Activated gamma-delta T cell treated with Interleukin-2 at 50 U/mL for 16 hours (primary cell): ENCODE results near the gene TSPAN33.
"Not testable (repeated sequence)": the region's sequence is repeated elsewhere in the genome, so short reads cannot be mapped to it uniquely, and the experiment has no call there.

Source experiments
- DNase-seq: peaks from one replicate; pipeline ENCODE4 v3.0.0-alpha.2; 2020

The TSPAN33 gene

DNA sequence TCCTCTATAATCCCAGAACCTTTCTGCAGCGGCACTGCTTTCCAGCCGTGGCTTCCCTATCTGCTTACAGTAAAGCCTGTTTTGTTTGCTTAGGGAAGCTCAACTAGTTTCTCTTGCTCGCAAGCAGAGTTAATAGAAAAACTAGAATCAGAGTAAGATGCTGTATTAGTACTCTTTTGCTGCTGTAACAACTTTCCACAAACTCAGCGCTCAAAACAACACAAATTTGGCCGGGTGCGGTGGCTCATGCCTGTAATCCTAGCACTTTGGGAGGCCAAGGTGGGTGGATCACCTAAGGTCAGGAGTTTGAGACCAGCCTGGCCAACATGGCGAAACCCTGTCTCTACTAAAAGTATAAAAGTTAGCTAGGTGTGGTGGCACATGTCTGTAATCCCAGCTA, 29.4 kb downstream of the TSPAN33 start:
- DNase-seq = not testable (repeated sequence)

DNA sequence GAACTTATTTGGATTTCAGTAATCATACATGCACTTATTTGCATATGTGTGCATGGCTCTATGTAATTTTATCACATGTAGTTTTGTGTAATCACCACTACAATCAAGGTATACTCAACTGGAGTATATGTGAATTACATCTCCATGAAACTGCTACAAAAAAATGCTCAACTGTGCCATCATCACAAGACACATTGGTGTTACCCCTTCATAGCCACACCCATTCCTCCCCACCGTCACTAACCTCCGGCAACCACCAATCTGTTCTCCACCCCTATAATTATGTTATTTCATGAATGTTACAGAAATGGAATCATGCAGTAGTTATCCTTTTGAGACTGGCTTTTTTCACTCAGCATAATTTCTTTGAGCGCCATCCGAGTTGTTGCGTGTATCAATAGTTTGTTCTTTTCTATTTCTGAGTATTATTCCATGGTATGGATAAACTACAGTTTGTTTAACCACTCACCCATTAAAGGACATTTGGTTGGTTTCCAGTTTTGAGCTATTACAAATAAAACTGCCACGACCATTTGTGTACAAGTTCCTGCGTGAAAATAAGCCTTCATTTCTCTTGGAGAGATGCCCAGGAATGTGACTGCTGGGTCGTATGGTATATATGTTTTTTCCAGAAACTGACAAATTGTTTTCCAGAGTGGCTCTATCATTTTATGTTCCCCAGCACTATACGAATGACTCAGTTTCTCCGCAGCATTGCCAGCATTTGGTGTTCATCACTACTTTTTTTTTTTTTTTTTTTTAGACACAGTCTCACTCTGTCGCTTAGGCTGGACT, 32.6 kb downstream of the TSPAN33 start:
- no peak for DNase-seq

DNA sequence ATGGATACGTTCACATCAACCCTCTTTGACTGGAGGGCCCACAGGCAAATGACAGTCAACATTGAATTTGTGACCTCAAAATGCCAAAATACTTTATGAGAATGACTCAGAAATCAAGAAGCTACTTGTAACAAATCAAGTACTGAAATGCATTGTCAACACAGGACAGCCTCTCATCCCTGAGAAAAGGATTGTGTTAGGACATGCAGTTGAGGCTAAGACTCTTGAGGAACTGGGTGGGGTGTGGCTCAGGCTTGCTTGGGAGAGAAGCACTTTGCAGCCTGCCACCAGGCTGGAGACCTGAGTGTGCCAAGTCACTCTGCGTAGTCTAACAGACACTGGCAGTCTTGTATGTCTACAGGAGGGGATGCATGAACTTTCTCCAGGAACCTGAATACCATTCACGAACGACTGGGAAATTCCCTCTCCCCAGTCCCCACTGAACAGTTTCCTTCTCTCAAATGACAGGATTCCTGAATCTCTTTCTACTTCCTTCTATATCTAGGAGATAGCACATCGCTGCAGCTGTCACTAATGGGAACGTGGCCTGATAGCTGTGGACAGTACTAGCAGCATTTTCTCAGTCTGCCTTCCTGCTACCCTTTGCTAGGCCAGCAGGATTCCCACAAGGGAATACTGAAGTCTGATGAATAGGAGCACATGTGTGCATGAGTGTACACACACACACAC, 40.6 kb downstream of the TSPAN33 start:
- DNase-seq = no peak

DNA sequence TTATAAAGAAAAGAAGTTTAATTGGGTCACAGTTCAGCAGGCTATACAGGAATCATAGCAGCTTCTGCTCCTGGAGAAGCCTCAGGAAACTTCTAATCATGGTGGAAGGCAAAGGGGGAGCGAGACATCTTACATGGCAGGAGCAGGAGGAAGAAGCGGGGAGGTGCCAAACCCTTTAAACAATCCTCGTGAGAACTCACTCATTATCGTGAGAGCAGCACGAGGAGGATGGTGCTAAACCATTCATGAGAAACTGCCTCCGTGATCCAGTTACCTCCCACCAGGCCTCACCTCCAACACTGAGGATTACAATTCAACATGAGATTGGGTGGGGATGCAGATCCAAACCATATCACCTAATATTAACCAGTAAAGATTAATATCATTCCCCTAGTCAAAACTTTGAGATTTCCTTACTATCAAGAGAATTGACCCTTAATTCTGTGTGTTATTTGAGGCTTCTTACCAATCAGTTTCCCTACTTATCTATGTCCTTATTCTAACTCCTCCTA, 42.3 kb downstream of the TSPAN33 start:
- no peak for DNase-seq

DNA sequence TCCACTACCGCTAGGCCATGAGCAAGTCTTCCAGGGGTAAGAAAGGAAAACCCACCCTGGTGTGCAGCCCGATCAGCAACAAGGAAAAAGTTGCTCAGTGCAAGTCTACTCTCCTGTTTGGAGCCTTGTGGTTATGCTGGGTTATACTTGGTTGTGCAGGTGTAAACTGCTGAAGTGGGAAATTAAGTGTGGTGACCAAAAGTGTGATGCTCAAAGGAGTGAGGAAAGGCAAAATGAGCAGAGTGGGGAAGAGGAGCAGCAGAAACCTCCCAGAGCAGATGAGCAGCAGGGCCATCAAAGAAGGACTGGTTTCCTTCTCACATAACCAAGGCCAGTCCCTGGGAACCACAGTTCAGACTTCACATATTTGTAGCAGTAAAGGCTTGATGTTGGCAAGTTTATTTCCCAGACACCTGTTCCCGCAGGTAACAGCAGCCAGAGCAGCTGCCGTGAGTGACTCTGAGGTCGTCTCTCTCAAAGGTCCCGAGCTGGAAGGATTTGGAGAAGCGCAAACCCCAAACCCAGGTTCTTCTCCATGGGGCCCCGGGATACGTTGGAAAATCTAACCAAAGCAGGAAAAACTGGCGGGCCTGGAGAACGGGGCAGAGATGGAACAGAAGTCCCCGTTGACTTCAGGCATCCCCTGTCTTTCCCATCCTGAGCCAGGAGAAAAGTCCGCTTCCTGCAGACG, 43.3 kb downstream of the TSPAN33 start:
- no peak for DNase-seq

DNA sequence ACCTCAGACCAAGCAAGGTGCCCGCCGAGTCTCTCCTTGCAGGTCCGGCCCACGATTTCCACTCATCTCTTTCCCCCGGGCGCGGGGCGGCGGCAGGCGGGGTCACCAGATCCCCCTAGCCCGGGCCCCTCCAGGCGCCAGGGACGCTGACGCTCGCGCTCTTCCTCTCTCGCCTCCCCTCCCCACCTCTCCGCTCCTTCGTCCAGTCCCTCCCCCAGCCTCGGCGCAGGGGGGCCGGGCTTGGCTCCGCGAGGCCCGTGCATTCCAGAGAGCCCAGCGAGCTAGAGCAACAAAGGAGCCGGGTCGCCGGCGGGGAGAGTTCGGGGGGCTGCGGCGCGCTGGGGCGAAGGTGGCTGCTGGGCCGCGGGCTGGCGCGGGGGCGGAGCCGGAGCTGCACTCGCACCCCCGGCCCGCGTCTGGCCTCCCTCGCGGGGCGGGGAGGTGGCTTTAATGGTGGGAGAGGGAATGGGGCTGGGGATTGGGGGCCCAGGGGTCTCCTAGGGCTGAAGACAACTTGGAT, 43.9 kb downstream of the TSPAN33 start, which contains the start of gene SMO:
SMO (plus strand) TSS at position 262 of the 520 bp plus-strand sequence. CDS start 519 bp downstream, outside the sequence.
- DNase-seq = no peak

DNA sequence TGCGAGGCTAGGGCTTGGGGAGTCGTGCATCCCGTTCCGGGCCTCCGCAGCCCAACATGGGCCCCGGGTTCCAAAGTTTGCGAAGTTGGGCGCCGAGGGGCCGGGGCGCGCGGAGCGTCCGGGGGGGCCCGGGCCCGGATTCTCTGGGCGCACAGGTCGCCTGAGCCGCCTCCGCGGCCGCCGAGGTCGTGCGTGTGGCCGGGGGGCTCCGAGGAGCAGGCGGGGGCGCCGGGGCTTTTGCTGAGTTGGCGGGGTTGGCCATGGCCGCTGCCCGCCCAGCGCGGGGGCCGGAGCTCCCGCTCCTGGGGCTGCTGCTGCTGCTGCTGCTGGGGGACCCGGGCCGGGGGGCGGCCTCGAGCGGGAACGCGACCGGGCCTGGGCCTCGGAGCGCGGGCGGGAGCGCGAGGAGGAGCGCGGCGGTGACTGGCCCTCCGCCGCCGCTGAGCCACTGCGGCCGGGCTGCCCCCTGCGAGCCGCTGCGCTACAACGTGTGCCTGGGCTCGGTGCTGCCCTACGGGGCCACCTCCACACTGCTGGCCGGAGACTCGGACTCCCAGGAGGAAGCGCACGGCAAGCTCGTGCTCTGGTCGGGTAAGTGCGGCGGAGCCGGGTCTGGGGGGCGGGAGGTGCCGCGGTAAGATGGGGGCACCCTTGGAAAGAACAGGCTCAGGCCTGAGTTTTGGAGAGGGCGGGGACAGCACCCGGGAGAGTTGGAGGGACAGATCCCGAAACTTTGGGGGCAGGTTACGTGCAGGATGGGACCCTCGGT, 44.6 kb downstream of the TSPAN33 start:
- DNase-seq = no peak

DNA sequence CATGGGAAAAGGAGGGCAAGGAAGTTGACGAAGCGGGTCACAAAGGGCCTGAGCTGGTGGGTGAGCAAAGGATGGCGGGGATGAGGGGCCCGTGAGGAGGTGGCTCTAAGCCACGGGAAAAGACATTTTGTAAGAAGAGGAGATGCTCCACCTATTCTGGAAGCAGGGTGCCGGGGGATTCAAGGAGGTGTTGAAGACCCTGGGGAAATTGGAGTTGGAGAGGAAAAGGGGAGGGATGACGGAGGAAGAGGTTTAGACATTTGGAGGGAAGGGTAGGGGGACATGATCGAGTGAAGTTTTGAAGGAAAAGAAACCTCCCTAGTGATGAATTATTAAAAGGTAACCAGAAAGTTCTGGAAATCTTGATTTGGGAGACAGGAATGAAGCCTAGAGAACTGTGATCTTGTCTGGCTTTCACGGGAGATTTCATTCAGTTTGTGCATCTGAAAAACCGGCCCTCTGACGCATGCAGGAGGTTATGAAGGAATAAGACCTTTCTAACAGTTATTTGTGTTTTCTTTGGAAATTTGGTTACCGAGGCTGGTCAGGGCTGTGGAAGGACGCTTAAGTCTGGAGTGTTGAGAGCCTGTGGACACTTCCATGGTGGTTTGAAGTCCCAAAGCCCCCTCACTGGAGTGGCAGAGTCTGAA, 45.3 kb downstream of the TSPAN33 start:
- DNase-seq = no peak

DNA sequence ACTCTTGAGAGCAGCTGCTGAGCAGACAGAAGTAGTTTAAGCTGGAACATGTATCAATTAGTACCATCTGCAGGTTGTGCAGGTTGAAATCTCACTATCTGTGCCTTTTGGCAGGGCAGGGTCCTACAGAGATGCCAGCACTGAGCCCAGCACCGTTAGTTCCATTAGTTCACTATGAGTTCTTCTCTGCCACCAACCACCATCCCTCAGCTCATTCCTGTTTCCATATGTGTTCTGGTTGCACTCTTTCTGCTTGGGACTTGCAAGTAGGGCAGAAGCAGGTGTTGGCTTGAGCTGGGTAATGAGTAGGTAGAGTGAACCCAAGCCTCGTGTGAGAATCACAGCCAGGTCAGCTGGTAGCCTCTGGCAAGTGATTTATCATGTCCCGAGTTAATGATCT, 46.8 kb downstream of the TSPAN33 start:
- DNase-seq = no peak

DNA sequence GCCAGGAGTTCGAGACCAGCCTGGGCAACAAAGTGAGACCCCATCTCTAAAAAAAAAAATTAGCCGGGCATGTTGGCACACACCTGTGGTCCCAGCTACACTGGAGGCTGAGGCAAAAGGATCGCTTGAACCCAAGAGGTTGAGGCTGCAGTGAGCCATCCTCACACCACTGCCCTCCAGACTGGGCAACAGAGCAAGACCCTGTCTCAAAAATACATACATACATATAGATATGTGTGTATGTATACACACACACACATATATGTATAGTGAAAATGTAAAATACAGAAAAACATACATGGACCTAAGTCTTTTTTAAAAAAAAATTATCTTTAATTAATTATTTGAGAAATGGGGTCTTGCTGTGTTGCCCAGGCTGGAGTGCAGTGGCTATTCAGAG, 49.4 kb downstream of the TSPAN33 start:
- DNase-seq = no peak

DNA sequence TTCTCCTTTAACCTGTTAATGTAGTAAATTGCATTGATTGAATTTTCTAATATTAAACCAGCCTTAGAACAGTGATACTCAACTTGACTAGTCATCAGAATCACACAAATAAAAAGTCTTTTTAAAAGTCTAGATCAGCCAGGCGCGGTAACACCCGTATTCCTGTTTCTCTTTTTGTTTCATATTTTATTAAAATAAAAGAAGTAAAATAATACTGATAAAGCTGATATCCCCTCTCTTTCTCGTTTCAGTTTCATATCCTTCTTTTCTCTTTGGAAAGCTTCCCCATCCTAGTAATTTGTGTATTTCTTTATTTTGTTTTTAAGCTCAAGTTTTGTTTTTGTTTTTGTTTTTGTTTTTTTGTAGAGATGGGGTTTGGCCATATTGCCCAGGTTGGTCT, 53.3 kb downstream of the TSPAN33 start:
- DNase-seq = no peak

DNA sequence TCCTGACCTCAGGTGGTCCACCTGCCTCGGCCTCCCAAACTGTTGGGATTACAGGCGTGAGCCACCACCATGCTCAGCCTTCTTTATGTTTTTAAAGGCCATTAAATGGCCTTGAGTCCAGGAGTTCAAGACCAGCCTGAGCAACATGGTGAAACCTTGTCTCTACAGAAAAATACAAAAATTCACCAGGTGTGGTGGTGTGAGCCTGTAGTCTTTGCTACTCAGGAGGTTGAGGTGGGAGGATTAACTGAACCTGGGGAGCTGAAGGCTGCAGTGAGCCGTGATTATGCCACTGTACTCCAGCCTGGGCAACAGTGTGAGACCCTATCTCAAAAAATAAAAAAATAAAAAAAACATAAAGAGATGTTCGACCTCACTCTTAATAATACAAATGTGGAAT, 54.9 kb downstream of the TSPAN33 start:
- DNase-seq = no peak

DNA sequence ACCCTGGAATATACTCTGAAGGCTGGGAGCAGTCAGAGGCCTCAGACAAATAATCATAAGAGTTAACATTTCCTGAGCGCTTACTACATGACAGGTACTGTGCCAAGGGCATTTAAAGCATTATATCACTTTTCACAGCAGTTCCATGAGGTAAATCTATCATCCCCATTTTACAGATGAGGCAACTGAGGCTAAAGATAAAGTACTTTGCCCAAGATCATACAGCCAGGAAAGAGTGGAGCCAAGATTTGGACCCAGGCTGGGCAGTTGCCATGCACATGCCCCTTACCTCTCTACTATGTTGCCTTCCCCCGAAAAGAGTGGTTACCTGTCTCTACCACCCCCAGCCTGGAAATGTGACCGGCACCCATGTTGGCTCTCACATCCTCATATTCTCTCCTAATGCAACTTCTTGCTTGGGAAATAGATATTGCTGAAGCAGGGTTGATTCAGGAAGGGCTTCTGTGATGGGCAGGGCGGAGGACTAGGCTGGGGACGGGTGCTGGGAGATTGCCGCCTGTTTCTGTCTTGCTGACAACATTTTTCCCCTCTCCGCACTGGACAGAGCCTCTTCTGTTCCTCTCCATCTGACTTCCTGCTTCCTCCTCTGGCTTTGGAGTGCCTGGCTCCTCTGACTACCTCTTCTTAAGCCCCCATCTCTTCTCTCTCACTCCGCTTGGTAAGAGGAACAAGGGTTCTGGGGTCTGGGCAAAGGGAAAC, 57.7 kb downstream of the TSPAN33 start:
- DNase-seq = no peak

DNA sequence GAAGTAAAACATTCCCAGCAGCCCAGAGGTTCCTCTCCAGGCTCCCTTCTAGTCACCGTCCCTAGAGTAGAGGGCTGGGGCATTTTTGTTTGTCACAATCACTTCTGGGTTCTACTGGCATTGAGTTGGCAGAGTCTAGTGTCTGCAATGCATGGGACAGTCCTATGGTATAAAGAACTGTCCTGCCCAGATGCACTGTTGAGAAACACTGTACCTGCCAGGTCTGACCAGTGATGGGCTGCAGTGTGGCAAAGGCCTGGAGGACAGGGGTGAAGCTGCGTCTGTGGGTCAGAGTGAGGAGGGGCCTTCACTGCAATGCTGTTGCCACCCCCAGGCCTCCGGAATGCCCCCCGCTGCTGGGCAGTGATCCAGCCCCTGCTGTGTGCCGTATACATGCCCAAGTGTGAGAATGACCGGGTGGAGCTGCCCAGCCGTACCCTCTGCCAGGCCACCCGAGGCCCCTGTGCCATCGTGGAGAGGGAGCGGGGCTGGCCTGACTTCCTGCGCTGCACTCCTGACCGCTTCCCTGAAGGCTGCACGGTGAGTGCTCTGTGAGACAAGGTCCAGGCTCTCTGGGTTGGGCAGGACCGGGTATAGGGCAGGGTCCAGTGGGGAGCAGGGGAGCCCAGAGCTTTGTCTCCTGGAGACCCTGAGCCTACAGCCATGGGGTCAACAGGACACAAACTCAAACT, 58.7 kb downstream of the TSPAN33 start:
- DNase-seq = no peak

DNA sequence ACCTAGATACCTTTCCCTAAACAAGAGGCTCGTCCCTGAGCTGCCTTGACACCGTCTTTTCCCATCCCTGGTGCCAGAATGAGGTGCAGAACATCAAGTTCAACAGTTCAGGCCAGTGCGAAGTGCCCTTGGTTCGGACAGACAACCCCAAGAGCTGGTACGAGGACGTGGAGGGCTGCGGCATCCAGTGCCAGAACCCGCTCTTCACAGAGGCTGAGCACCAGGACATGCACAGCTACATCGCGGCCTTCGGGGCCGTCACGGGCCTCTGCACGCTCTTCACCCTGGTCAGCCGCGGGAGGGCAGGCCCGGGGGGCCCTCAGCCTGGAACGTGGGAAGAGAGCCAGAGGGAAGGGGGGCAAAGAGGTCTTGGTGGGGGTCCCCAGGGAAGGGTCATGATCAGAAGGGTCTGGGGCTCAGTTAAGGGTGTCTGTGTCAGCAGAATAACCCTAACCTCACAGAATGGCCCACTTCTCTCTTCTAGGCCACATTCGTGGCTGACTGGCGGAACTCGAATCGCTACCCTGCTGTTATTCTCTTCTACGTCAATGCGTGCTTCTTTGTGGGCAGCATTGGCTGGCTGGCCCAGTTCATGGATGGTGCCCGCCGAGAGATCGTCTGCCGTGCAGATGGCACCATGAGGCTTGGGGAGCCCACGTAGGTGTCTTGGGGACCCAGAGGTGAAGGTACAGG, 60.8 kb downstream of the TSPAN33 start:
- DNase-seq = no peak

DNA sequence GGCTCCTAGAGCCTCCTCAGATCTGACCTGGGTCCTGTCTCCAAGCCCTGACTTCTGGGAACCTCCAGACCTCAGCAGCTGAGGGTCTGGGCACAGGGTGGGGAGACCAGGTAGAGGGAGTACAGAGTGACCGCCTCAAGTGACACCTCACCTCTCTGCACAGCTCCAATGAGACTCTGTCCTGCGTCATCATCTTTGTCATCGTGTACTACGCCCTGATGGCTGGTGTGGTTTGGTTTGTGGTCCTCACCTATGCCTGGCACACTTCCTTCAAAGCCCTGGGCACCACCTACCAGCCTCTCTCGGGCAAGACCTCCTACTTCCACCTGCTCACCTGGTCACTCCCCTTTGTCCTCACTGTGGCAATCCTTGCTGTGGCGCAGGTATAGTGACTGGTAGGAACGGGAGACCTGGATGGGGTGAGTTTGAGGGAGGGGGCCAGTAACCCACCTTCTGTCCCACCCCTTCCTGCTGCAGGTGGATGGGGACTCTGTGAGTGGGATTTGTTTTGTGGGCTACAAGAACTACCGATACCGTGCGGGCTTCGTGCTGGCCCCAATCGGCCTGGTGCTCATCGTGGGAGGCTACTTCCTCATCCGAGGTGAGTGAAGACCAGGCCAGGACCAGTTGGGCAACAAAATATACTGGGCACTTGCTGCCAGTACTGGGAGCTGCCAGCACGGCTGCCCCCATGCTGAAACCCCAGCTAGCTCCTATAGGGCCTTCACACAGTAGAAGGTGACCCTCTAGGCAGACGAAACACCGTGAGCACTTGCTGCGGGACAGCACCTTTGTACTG, 61.7 kb downstream of the TSPAN33 start:
- no peak for DNase-seq

DNA sequence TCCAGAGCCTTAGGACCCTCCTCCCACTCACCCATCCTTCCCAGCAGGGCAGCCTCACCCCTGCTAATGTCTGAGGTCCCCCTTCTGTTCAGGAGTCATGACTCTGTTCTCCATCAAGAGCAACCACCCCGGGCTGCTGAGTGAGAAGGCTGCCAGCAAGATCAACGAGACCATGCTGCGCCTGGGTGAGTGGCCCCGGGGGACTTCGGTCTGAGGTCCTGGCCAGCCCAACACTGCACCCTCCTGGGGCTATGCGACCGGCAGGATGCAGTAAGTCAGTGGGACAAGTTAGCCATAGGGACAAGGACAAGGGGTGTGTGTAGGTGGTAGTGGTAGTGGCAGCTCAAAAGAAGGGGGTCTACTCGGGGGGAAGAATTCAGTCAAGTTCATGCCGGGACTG, 64.2 kb downstream of the TSPAN33 start:
- no peak for DNase-seq

DNA sequence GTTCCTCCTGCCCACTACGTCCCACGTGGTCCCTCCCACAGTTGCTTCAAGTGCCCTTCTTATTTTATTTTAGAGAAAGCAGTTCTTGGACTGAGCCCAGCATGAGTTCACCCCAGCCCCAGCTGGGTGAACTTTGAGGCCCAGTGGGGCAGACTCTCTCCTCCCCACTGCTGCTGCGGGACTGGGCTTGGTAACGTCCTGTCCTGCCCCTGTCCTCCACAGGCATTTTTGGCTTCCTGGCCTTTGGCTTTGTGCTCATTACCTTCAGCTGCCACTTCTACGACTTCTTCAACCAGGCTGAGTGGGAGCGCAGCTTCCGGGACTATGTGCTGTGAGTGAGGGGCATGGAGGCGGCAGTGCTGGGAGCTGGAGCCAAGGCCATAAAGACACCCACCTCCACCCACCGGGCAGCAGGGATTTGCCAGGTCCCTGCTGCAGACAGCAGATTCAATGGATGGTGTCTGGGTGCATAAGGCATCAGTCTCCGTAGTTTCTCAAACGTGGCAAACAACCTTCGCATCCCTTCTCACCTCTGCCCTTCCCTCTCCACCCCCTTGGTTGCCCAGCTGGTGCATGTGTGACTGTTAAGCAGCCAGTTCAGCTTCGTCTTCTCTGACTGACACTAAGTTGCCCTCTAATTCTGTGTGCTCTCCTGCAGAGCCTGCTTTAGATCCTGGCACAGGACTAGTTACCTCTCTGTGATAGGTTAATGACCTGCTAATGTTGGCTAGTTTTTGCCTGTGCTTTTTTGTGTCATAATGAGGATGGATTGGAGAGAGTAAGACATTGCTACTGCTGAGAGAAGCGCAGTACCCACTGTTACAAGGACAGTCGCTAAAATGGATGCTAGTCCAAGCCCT, 64.8 kb downstream of the TSPAN33 start:
- no peak for DNase-seq
